Keratinocyte (primary cell): ENCODE results near the gene TNS3. TPM values are rescaled to one million over a fixed set of nuclear protein-coding genes. Genes with fewer than 3 reads are reported as not detected.

ENCODE experiments used
- DNase-seq: peaks from one replicate; pipeline ENCODE4 v3.0.0-alpha.2; 2011; ENCODE audit warnings: low read depth, missing footprints, low spot score
- FAIRE-seq: peaks from 2 replicates; lab custom pipeline; 2011; peaks lifted over from hg19 to GRCh38; lab: Jason Lieb, UNC
- H2AFZ ChIP-seq: 2 replicates; pipeline ENCODE4 v1.6.0; 2012; ENCODE audit warnings: low read length, control low read depth, inconsistent platforms; ENCODE audit not compliant: control insufficient read depth
- H3K27ac ChIP-seq: 2 replicates; pipeline ENCODE4 v1.5.1; 2011; ENCODE audit warnings: low read length; ENCODE audit not compliant: control insufficient read depth, insufficient read depth
- H3K27me3 ChIP-seq: 3 replicates; pipeline ENCODE4 v1.6.0; 2011; ENCODE audit warnings: low read length; ENCODE audit not compliant: control insufficient read depth, insufficient read depth; ENCODE audit errors: extremely low read depth
- H3K36me3 ChIP-seq, 2 experiments: 2 replicates in 1 of 2; 3 replicates in 1 of 2; pipeline ENCODE4 v1.5.1; 2011; ENCODE audit warnings: low read length in 2 of 2, mild to moderate bottlenecking in 1 of 2; ENCODE audit not compliant: control insufficient read depth in 2 of 2, insufficient read depth in 2 of 2; ENCODE audit errors: extremely low read depth in 1 of 2
- H3K4me1 ChIP-seq: 3 replicates; pipeline ENCODE4 v1.5.1; 2011; ENCODE audit warnings: low read length; ENCODE audit not compliant: control insufficient read depth, insufficient read depth; ENCODE audit errors: extremely low read depth
- H3K4me2 ChIP-seq: 3 replicates; pipeline ENCODE4 v1.6.0; 2011; ENCODE audit warnings: low read depth, low read length; ENCODE audit not compliant: control insufficient read depth, insufficient read depth; ENCODE audit errors: extremely low read depth
- H3K4me3 ChIP-seq, 3 experiments: fragments of 200-600 bp in 1 of 3; sonication (generic) in 1 of 3; 2 replicates in 2 of 3; 3 replicates in 1 of 3; pipeline ENCODE4 v1.5.1; 2011 to 2016; ENCODE audit warnings: low read length in 3 of 3, mild to moderate bottlenecking in 3 of 3, control low read depth in 2 of 3, inconsistent platforms in 1 of 3, low read depth in 1 of 3, mixed read lengths in 1 of 3, mixed run types in 1 of 3, moderate library complexity in 1 of 3; ENCODE audit not compliant: control insufficient read depth in 2 of 3, insufficient read depth in 2 of 3; ENCODE audit errors: extremely low read depth in 1 of 3
- H3K79me2 ChIP-seq: 2 replicates; pipeline ENCODE4 v1.6.0; 2012; ENCODE audit warnings: low read length; ENCODE audit not compliant: control insufficient read depth, insufficient read depth
- H3K9ac ChIP-seq: 3 replicates; pipeline ENCODE4 v1.6.0; 2011; ENCODE audit warnings: low read length; ENCODE audit not compliant: control insufficient read depth, insufficient read depth; ENCODE audit errors: extremely low read depth
- H3K9me1 ChIP-seq: 3 replicates; pipeline ENCODE4 v1.6.0; 2011; ENCODE audit warnings: low read length; ENCODE audit not compliant: control insufficient read depth, insufficient read depth; ENCODE audit errors: extremely low read depth
- H3K9me3 ChIP-seq: 2 replicates; pipeline ENCODE4 v1.5.1; 2012; ENCODE audit warnings: low read depth, low read length; ENCODE audit not compliant: control insufficient read depth
- H4K20me1 ChIP-seq: 3 replicates; pipeline ENCODE4 v1.6.0; 2011; ENCODE audit warnings: low read length; ENCODE audit not compliant: control insufficient read depth, insufficient read depth; ENCODE audit errors: extremely low read depth
- EZH2 ChIP-seq: IDR thresholded peaks from one replicate; pipeline ENCODE4 v1.6.1; 2012; ENCODE audit warnings: inconsistent platforms, mild to moderate bottlenecking, low read length, moderate library complexity
- dilution Hi-C: fragments of 300-500 bp; cut with MboI; formaldehyde crosslinking; loops from one replicate; pipeline ENCODE4 v1.7.0; 2020; ENCODE audit warnings: low sequenced_read_pairs; ENCODE audit not compliant: extremely low pct_ligation_motif_present
- polyA plus RNA-seq, 5 experiments: library from polyadenylated mRNA; depleted of rRNA in 3 of 5; stranded (reverse) in 3 of 5; stranded (forward) in 1 of 5; unstranded in 1 of 5; fragments of >200 nt; gene quantifications; 1 replicate in 1 of 5; 2 replicates in 3 of 5; 3 replicates in 1 of 5; pipeline versions ENCODE4 v1.2.1 to v1.2.3, GENCODE V29; 2011 to 2012; ENCODE audit warnings: missing spikeins in 2 of 5, low read depth in 1 of 5, low replicate concordance in 1 of 5
- TF ChIP-seq, protein P1 (sequence below), 3 experiments: IDR thresholded peaks in 1 of 3; conservative IDR thresholded peaks in 1 of 3; optimal IDR thresholded peaks in 1 of 3; 2 replicates in 2 of 3; 3 replicates in 1 of 3; pipeline versions ENCODE3 to v1.5.1; 2011; ENCODE audit warnings: low read length in 3 of 3, mild to moderate bottlenecking in 3 of 3, moderate library complexity in 2 of 3, control low read depth in 1 of 3, inconsistent platforms in 1 of 3; ENCODE audit not compliant: insufficient read depth in 2 of 3; ENCODE audit errors: extremely low read depth in 1 of 3

The TNS3 gene
- polyA plus RNA-seq, 1 donor (not counting 4 experiments of a cell fraction or from before 2014, with no cell fraction given) = 3.9 TPM

DNA sequence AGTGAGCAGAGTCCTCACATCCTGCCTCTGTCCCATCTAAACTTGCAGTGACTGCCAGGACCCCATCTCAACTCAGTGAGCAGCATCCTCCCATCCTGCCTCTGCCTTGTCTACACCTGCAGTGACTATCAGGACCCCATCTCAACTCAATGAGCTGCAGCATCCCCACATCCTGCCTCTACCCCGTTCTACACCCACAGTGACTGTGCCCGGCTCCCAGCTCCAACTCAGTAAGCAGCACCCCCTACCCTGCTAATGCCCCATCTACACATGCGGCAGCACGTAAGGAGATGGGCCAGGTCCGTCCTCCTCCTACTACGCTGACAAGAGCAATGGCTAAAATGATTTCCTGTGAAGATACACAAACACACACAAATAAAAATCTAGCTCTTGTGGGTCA lies 65.5 kb downstream of the TNS3 start:
- Histone ChIP-seq H3K27me3 (peaks cover 5% of the 10 kb centered on the region), H2AFZ (no peak overlapping the region), H3K9me3 (no peaks in the 10 kb centered on the region), H3K9me1 (no peaks in the 10 kb centered on the region), H3K9ac (no peak overlapping the region), H3K4me2 (no peak overlapping the region), H3K4me1 (no peaks in the 10 kb centered on the region), H3K79me2 (no peaks in the 10 kb centered on the region), H3K36me3 (no peaks in the 10 kb centered on the region), H3K4me3 (no peak overlapping the region), H3K27ac (no peak overlapping the region), H4K20me1 (no peaks in the 10 kb centered on the region)
- TF ChIP-seq, protein P1, sequence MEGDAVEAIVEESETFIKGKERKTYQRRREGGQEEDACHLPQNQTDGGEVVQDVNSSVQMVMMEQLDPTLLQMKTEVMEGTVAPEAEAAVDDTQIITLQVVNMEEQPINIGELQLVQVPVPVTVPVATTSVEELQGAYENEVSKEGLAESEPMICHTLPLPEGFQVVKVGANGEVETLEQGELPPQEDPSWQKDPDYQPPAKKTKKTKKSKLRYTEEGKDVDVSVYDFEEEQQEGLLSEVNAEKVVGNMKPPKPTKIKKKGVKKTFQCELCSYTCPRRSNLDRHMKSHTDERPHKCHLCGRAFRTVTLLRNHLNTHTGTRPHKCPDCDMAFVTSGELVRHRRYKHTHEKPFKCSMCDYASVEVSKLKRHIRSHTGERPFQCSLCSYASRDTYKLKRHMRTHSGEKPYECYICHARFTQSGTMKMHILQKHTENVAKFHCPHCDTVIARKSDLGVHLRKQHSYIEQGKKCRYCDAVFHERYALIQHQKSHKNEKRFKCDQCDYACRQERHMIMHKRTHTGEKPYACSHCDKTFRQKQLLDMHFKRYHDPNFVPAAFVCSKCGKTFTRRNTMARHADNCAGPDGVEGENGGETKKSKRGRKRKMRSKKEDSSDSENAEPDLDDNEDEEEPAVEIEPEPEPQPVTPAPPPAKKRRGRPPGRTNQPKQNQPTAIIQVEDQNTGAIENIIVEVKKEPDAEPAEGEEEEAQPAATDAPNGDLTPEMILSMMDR (optimal IDR thresholded peaks at IDR 0.05 in 1 of 3, IDR thresholded peaks at IDR 0.05 in 1 of 3, conservative IDR thresholded peaks at IDR 0.05 in 1 of 3; ENCODE audit: extremely low read depth in 1 of 3, insufficient read depth in 2 of 3, low read length in 3 of 3) = no peak
- TF ChIP-seq EZH2 = no peak
- DNase-seq (no peak), FAIRE-seq (no peak)
- dilution Hi-C loops = no loop called here

DNA sequence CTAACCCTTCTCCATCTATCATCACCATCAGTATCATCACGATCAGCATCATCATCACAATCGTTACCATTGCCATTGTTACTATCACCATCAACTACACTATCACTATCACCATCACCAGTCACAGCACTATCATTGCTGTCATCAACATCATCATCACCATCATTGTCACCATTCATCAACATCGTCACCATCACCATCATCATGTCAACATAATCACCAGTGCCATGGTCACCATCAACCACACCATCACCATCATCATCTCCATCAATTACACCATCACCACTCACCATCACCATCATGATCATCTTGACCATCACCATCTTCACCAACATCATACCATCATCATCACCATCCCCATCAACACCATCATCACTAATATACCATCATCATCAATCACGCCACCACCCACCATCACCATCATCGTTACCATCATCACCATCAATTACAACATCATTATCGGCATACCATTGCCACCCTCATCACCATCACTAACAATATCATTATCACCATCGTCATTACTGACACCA lies 66.5 kb downstream of the TNS3 start:
- FAIRE-seq = no peak

More for the DNA sequence above, 66.5 kb downstream of the TNS3 start:
- Histone ChIP-seq H3K4me3 (no peak overlapping the region), H2AFZ (no peak overlapping the region), H3K27ac (no peak overlapping the region), H3K9me1 (no peaks in the 10 kb centered on the region), H3K27me3 (peaks cover 2% of the 10 kb centered on the region), H3K9me3 (no peaks in the 10 kb centered on the region), H3K79me2 (no peaks in the 10 kb centered on the region), H3K36me3 (no peaks in the 10 kb centered on the region), H3K9ac (no peak overlapping the region), H3K4me1 (no peaks in the 10 kb centered on the region), H4K20me1 (no peaks in the 10 kb centered on the region), H3K4me2 (no peak overlapping the region)
- dilution Hi-C loops = no loop called here
- no peak for TF ChIP-seq EZH2
- TF ChIP-seq, protein P1 (optimal IDR thresholded peaks at IDR 0.05 in 1 of 3, IDR thresholded peaks at IDR 0.05 in 1 of 3, conservative IDR thresholded peaks at IDR 0.05 in 1 of 3; ENCODE audit: extremely low read depth in 1 of 3, insufficient read depth in 2 of 3, low read length in 3 of 3) = no peak
- DNase-seq = no peak
